DMS53 treated with DMSO at 0.1 percent for 48 hours (cell line): ENCODE data around the gene USP33.
"Not testable (repeated sequence)": the region's sequence is repeated elsewhere in the genome, so short reads cannot be mapped to it uniquely, and the experiment has no call there.

Experiments
- DNase-seq: peaks from one replicate; lab custom pipeline; 2025; ENCODE audit not compliant: unreplicated experiment; lab: John Stamatoyannopoulos, UW

Gene USP33

GRCh38 chr1:77673030-77673429 lies 86.6 kb downstream of the USP33 start:
- DNase-seq: no peak

DNA sequence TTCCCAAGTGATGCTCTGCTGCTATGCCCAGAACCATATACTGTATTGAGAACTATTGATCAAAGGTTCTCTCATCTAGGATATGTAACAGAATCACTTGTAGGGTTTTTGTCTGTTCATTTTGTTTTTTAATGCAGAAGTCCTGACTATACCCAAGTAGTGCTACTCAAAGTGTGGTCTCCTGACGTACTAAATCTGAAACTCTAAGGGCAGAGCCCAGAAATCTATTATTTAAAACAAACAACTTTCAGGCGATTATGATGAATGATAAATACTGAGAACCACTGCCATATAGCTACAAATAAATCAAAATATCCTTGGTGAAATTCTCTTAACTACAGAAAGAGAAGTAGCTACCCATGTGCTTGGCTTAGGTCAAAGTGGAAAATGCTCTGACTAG lies 87.3 kb downstream of the USP33 start:
- no peak for DNase-seq

- DNase-seq: no peak
Observed at GRCh38 chr1:77671836-77672235, 87.8 kb downstream of the USP33 start.

DNA sequence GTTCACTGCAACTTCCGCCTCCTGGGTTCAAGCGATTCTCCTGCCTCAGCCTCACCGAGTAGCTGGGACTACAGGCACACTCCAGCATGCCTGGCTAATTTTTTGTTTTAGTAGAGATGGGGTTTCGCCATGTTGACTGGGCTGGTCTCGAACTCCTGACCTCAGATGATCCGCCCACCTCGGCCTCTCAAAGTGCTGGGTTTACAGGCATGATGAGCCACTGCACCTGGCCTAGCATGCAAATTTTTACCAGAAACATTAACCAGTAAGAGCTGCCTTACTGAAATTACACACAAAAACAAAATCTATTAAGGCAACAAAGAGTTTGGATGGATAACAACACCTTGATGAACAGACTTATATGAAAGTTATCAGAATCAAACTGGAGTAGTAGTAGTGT lies 89.3 kb downstream of the USP33 start:
- DNase-seq: no peak

DNA sequence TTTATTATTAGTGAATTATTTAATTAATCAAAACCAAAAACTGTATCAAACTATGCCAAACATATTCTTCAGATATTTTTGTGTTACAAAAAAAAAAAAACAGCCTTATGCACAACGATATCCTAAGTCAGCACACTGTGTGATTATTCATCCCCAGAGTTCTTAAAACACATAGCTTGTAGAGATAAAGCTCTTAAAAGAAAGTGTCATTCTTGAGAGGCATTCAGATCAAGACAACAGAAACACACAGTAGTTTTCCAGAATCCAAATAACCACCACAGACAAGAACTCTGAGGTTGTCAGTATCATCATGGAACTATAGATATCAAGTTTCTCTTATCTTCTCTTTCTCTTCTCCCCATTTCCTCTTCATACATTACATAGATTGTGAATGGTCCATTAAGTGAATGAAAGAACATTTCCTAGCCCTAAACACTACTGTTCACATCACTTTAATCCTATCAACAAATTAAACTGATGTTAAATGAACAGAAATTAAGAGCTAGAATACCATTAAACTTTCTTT lies 90.7 kb downstream of the USP33 start:
- DNase-seq: no peak

GRCh38 chr1:77664939-77665516 lies 94.6 kb downstream of the USP33 start:
- no peak for DNase-seq

- DNase-seq: no peak
Observed at GRCh38 chr1:77661696-77662095, 98.0 kb downstream of the USP33 start.

- DNase-seq: no peak
Observed at GRCh38 chr1:77659879-77660593, 99.6 kb downstream of the USP33 start.

DNA sequence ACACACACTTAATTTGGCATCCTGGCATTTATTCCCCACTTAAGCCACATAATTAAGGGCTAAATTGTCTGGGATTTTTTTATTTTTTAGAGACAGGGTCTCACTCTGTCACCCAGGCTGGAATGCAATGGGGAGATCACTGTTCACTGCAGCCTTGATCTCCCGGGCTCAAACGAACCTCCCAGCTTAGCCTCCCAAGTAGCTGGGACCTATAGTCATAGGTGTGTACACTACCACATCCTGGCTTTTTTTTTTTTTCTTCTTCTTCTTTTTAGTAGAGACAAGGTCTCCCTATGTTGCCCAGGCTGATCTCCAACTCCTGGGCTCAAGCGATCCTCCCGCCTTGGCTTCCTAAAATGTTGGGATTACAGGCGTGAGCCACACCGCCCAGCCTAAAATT lies 101.4 kb downstream of the USP33 start:
- no peak for DNase-seq

DNA sequence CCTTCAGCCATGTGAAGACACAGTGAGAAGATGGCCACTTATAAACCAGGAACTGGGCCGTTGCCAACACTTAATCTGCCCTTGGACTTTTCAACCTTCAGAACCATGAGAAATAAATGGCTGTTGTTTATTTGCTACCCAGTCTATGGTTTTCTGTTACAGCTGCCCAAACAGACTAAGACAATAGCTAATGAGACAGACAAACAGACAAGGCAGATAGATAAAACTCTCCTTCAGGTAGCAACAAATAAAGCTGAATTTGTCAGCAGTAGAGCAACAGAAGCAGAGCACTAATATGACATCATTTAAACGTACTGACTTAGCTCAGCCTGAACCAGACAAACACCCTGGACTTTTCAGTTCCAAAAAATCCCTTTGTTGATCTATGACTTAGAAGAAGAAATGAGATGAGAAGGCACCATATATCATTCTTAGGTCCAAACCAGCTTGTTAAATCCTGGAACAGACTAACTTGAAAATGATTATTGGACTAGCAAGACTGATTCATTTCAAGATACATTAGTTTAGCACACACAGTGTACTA lies 104.1 kb downstream of the USP33 start:
- peak; percentile 95 for DNase-seq

GRCh38 chr1:77652970-77653516 lies 106.6 kb downstream of the USP33 start:
- no peak for DNase-seq

GRCh38 chr1:77652268-77652667 lies 107.4 kb downstream of the USP33 start:
- DNase-seq: no peak

DNA sequence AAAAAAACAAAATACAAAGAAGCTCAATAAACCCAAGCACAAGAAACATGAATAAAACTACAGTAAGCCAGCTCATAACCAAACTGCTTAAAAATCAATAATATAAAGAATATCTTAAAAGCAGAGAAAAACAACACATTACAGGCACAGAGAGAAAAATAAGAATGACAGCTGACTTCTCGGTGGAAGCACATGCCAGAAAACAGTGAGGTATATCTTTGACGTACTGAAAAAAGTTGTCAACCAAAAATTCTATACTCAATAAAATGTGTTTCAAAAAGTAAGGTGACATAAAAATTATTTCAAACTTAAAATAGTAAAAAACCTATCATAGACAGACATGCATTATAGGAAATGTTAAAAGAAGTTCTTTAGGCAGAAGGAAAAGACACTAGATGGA lies 110.5 kb downstream of the USP33 start:
- no peak for DNase-seq

- DNase-seq: not testable (repeated sequence)
Observed at GRCh38 chr1:77646224-77646623, 113.4 kb downstream of the USP33 start.
